ENCODE results near the gene AKAP4. TPM values are rescaled to one million over a fixed set of nuclear protein-coding genes. Genes with fewer than 3 reads are reported as not detected.

AKAP4 gene
- total RNA-seq, 1 experiment from 2014 or later, result not detected

DNA sequence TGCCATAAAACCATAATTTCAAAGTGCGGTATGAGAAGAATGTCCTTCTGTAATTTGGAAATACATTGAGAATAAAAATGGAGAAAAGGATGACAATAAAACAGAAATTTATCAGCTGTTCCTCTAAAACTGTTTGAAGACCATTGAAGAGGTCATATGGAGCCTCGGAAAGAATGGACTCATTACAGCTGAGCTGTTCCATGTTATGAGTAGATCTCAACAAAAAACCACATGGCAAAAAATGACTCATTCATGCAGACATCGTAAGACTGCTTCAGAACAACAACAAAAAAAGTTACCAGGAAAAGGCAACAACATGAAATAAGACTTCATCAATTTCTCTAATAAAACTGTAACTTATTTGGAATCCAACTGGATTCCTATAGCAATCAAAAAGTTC, 39.7 kb downstream of the AKAP4 start:
- ATAC-seq (no peak), DNase-seq (ENCODE audit: low spot score) (no peak)
- H3K9me3 Mint-ChIP-seq, result peaks cover 4% of the 10 kb centered on the region; the same call in 1 of the 2 replicates
- TF ChIP-seq, protein P1, sequence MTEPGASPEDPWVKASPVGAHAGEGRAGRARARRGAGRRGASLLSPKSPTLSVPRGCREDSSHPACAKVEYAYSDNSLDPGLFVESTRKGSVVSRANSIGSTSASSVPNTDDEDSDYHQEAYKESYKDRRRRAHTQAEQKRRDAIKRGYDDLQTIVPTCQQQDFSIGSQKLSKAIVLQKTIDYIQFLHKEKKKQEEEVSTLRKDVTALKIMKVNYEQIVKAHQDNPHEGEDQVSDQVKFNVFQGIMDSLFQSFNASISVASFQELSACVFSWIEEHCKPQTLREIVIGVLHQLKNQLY (CRISPR knock-in tag; IDR thresholded peaks at IDR 0.05), result no peak
- TF ChIP-seq GABPB1 (CRISPR knock-in tag; IDR thresholded peaks at IDR 0.05), result no peak
- no peak for TF ChIP-seq EMX1 (CRISPR knock-in tag; IDR thresholded peaks at IDR 0.05)
- no peak for TF ChIP-seq MXD4 (CRISPR knock-in tag; IDR thresholded peaks at IDR 0.05; ENCODE audit: borderline replicate concordance)
- TF ChIP-seq, protein P2, sequence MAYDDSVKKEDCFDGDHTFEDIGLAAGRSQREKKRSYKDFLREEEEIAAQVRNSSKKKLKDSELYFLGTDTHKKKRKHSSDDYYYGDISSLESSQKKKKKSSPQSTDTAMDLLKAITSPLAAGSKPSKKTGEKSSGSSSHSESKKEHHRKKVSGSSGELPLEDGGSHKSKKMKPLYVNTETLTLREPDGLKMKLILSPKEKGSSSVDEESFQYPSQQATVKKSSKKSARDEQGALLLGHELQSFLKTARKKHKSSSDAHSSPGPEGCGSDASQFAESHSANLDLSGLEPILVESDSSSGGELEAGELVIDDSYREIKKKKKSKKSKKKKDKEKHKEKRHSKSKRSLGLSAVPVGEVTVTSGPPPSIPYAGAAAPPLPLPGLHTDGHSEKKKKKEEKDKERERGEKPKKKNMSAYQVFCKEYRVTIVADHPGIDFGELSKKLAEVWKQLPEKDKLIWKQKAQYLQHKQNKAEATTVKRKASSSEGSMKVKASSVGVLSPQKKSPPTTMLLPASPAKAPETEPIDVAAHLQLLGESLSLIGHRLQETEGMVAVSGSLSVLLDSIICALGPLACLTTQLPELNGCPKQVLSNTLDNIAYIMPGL (CRISPR knock-in tag; IDR thresholded peaks at IDR 0.05), result no peak
- TF ChIP-seq, protein P3, sequence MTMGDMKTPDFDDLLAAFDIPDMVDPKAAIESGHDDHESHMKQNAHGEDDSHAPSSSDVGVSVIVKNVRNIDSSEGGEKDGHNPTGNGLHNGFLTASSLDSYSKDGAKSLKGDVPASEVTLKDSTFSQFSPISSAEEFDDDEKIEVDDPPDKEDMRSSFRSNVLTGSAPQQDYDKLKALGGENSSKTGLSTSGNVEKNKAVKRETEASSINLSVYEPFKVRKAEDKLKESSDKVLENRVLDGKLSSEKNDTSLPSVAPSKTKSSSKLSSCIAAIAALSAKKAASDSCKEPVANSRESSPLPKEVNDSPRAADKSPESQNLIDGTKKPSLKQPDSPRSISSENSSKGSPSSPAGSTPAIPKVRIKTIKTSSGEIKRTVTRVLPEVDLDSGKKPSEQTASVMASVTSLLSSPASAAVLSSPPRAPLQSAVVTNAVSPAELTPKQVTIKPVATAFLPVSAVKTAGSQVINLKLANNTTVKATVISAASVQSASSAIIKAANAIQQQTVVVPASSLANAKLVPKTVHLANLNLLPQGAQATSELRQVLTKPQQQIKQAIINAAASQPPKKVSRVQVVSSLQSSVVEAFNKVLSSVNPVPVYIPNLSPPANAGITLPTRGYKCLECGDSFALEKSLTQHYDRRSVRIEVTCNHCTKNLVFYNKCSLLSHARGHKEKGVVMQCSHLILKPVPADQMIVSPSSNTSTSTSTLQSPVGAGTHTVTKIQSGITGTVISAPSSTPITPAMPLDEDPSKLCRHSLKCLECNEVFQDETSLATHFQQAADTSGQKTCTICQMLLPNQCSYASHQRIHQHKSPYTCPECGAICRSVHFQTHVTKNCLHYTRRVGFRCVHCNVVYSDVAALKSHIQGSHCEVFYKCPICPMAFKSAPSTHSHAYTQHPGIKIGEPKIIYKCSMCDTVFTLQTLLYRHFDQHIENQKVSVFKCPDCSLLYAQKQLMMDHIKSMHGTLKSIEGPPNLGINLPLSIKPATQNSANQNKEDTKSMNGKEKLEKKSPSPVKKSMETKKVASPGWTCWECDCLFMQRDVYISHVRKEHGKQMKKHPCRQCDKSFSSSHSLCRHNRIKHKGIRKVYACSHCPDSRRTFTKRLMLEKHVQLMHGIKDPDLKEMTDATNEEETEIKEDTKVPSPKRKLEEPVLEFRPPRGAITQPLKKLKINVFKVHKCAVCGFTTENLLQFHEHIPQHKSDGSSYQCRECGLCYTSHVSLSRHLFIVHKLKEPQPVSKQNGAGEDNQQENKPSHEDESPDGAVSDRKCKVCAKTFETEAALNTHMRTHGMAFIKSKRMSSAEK (CRISPR knock-in tag; IDR thresholded peaks at IDR 0.05; ENCODE audit: borderline replicate concordance), result no peak
- no peak for TF ChIP-seq NR1H2 (CRISPR knock-in tag; IDR thresholded peaks at IDR 0.05)
- TF ChIP-seq SMAD3 (CRISPR knock-in tag; IDR thresholded peaks at IDR 0.05; ENCODE audit: borderline replicate concordance), result no peak
- no peak for TF ChIP-seq TCF7 (CRISPR knock-in tag; IDR thresholded peaks at IDR 0.05; ENCODE audit: low read depth)
- TF ChIP-seq JUN (CRISPR knock-in tag; IDR thresholded peaks at IDR 0.05), result no peak
- TF ChIP-seq ESRRA (CRISPR knock-in tag; IDR thresholded peaks at IDR 0.05; ENCODE audit: borderline replicate concordance), result no peak
- TF ChIP-seq KAT7 (CRISPR knock-in tag; IDR thresholded peaks at IDR 0.05; ENCODE audit: borderline replicate concordance), result no peak
- TF ChIP-seq MYBL2 (CRISPR knock-in tag; IDR thresholded peaks at IDR 0.05), result no peak
- no peak for TF ChIP-seq NFE2L1 (CRISPR knock-in tag; IDR thresholded peaks at IDR 0.05)
- TF ChIP-seq NFYB (CRISPR knock-in tag; conservative IDR thresholded peaks at IDR 0.05; ENCODE audit: low read depth), result no peak
- TF ChIP-seq, protein P4, sequence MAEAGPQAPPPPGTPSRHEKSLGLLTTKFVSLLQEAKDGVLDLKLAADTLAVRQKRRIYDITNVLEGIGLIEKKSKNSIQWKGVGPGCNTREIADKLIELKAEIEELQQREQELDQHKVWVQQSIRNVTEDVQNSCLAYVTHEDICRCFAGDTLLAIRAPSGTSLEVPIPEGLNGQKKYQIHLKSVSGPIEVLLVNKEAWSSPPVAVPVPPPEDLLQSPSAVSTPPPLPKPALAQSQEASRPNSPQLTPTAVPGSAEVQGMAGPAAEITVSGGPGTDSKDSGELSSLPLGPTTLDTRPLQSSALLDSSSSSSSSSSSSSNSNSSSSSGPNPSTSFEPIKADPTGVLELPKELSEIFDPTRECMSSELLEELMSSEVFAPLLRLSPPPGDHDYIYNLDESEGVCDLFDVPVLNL (CRISPR knock-in tag; IDR thresholded peaks at IDR 0.05; ENCODE audit: borderline replicate concordance, low read depth), result no peak
- TF ChIP-seq, protein P5, sequence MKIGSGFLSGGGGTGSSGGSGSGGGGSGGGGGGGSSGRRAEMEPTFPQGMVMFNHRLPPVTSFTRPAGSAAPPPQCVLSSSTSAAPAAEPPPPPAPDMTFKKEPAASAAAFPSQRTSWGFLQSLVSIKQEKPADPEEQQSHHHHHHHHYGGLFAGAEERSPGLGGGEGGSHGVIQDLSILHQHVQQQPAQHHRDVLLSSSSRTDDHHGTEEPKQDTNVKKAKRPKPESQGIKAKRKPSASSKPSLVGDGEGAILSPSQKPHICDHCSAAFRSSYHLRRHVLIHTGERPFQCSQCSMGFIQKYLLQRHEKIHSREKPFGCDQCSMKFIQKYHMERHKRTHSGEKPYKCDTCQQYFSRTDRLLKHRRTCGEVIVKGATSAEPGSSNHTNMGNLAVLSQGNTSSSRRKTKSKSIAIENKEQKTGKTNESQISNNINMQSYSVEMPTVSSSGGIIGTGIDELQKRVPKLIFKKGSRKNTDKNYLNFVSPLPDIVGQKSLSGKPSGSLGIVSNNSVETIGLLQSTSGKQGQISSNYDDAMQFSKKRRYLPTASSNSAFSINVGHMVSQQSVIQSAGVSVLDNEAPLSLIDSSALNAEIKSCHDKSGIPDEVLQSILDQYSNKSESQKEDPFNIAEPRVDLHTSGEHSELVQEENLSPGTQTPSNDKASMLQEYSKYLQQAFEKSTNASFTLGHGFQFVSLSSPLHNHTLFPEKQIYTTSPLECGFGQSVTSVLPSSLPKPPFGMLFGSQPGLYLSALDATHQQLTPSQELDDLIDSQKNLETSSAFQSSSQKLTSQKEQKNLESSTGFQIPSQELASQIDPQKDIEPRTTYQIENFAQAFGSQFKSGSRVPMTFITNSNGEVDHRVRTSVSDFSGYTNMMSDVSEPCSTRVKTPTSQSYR (CRISPR knock-in tag; IDR thresholded peaks at IDR 0.05), result no peak
- TF ChIP-seq, protein P6, sequence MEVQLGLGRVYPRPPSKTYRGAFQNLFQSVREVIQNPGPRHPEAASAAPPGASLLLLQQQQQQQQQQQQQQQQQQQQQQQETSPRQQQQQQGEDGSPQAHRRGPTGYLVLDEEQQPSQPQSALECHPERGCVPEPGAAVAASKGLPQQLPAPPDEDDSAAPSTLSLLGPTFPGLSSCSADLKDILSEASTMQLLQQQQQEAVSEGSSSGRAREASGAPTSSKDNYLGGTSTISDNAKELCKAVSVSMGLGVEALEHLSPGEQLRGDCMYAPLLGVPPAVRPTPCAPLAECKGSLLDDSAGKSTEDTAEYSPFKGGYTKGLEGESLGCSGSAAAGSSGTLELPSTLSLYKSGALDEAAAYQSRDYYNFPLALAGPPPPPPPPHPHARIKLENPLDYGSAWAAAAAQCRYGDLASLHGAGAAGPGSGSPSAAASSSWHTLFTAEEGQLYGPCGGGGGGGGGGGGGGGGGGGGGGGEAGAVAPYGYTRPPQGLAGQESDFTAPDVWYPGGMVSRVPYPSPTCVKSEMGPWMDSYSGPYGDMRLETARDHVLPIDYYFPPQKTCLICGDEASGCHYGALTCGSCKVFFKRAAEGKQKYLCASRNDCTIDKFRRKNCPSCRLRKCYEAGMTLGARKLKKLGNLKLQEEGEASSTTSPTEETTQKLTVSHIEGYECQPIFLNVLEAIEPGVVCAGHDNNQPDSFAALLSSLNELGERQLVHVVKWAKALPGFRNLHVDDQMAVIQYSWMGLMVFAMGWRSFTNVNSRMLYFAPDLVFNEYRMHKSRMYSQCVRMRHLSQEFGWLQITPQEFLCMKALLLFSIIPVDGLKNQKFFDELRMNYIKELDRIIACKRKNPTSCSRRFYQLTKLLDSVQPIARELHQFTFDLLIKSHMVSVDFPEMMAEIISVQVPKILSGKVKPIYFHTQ (CRISPR knock-in tag; IDR thresholded peaks at IDR 0.05), result no peak
- TF ChIP-seq, protein P7, sequence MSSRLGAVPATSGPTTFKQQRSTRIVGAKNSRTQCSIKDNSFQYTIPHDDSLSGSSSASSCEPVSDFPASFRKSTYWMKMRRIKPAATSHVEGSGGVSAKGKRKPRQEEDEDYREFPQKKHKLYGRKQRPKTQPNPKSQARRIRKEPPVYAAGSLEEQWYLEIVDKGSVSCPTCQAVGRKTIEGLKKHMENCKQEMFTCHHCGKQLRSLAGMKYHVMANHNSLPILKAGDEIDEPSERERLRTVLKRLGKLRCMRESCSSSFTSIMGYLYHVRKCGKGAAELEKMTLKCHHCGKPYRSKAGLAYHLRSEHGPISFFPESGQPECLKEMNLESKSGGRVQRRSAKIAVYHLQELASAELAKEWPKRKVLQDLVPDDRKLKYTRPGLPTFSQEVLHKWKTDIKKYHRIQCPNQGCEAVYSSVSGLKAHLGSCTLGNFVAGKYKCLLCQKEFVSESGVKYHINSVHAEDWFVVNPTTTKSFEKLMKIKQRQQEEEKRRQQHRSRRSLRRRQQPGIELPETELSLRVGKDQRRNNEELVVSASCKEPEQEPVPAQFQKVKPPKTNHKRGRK (CRISPR knock-in tag; IDR thresholded peaks at IDR 0.05; ENCODE audit: borderline replicate concordance), result no peak
- TF ChIP-seq, protein P8, sequence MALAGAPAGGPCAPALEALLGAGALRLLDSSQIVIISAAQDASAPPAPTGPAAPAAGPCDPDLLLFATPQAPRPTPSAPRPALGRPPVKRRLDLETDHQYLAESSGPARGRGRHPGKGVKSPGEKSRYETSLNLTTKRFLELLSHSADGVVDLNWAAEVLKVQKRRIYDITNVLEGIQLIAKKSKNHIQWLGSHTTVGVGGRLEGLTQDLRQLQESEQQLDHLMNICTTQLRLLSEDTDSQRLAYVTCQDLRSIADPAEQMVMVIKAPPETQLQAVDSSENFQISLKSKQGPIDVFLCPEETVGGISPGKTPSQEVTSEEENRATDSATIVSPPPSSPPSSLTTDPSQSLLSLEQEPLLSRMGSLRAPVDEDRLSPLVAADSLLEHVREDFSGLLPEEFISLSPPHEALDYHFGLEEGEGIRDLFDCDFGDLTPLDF (CRISPR knock-in tag; IDR thresholded peaks at IDR 0.05), result no peak
- POLR2A ChIA-PET, result no interaction called here
- no peaks in the 10 kb centered on the region for H3K27me3 Mint-ChIP-seq (ENCODE audit: low read depth)
- CTCF ChIA-PET, result no interaction called here
- H3K27ac Mint-ChIP-seq, result no peak overlapping the region
- no peaks in the 10 kb centered on the region for H3K4me1 Mint-ChIP-seq
- no peaks in the 10 kb centered on the region for H3K36me3 Mint-ChIP-seq
- H3K4me3 Mint-ChIP-seq, result no peak overlapping the region
